Activated CD4-positive, alpha-beta T cell treated with anti-CD3 and anti-CD28 coated beads, Interleukin-2, amount 10 ng/mL, durations not matched to agents 7 days and 5 days (primary cell): ENCODE data around the gene MXI1. TPM values are rescaled to one million over a fixed set of nuclear protein-coding genes. Genes with fewer than 3 reads are reported as not detected.
"Not testable (repeated sequence)": the region's sequence is repeated elsewhere in the genome, so short reads cannot be mapped to it uniquely, and the experiment has no call there.

Experiments
- CTCF ChIA-PET: fragments of 350-600 bp; sonication (Branson Sonifier 250); formaldehyde crosslinking; loops from one replicate; lab custom pipeline; 2021; ENCODE audit warnings: antibody characterized with exemption; lab: Charles Lee
- POLR2A ChIA-PET: fragments of 350-600 bp; sonication (Branson Sonifier 250); formaldehyde crosslinking; loops from one replicate; lab custom pipeline; 2021; ENCODE audit warnings: antibody characterized with exemption; lab: Charles Lee
- DNase-seq: peaks from one replicate; pipeline ENCODE4 v3.0.0-alpha.2; 2020
- H3K27ac Mint-ChIP-seq: one replicate; pipeline ENCODE4 v1.8.0; 2021; ENCODE audit warnings: mild to moderate bottlenecking, moderate library complexity, mixed read lengths
- H3K27me3 Mint-ChIP-seq: one replicate; pipeline ENCODE4 v1.8.0; 2021; ENCODE audit warnings: mixed read lengths
- H3K36me3 Mint-ChIP-seq: one replicate; pipeline ENCODE4 v1.8.0; 2021; ENCODE audit warnings: low read depth, mixed read lengths
- H3K4me1 Mint-ChIP-seq: one replicate; pipeline ENCODE4 v1.8.0; 2021; ENCODE audit warnings: mixed read lengths
- H3K4me3 Mint-ChIP-seq: one replicate; pipeline ENCODE4 v1.8.0; 2021; ENCODE audit warnings: mild to moderate bottlenecking, moderate library complexity, mixed read lengths
- H3K9me3 Mint-ChIP-seq: one replicate; pipeline ENCODE4 v1.8.0; 2021; ENCODE audit warnings: mixed read lengths
- total RNA-seq, 2 experiments: library from RNA; stranded (reverse); gene quantifications; one replicate each; pipeline ENCODE4 v1.2.3, GENCODE V29; 2021

MXI1 gene
- total RNA-seq, 2 experiments from 2014 or later, result 16.2 to 19.8 TPM

DNA sequence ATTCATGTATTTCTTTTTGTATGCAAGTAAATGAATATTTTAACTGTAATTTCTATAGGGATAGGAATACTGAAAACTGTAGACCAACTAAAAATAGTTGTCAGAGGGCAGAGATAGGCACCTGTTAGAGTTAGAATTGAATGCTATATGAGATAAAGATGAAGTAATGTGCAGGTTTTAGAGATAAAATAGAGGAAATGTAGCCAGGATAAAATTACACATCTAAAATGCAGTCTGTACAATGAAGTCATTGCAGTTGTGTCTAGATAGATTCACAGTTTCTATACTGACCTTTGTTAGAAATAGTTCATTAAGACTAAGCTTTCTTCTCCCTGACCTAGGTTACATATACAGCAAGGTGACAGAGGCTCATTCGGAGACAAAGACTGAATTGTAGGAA, 51.1 kb downstream of the MXI1 start:
- Mint-ChIP-seq H3K9me3 (peaks cover 8% of the 10 kb centered on the region), H3K27me3 (peaks cover 16% of the 10 kb centered on the region), H3K4me3 (no peak overlapping the region), H3K36me3 (peaks cover 13% of the 10 kb centered on the region), H3K4me1 (peaks cover 13% of the 10 kb centered on the region), H3K27ac (no peak overlapping the region)
- POLR2A ChIA-PET, result no interaction called here
- DNase-seq, result no peak
- CTCF ChIA-PET, result interaction anchor here (0.6 to 0.8 kb wide), 3 partner anchors 14 to 47 kb away, joined by 3 read pairs; no protein-coding TSS in a partner anchor

DNA sequence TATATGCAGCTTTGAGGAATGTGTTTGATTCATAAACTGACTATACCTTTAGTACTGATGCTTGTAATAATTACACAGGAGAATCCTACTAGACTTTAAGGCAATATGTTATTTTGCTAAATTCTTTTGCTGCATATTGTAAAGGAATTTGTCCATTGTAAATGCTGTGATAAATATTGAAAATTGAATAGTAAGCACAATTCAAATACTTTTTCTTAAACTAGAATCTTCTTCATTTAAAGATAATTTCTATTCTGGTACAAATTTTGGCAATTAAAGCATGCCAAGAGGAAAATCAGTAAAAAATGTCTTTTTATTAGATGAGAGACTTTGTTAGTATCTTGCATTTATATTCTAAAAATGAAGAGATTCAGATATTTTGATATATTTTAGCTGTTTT, 51.9 kb downstream of the MXI1 start:
- H3K36me3 Mint-ChIP-seq, result peaks cover 7% of the 10 kb centered on the region
- H3K27ac Mint-ChIP-seq, result no peak overlapping the region
- DNase-seq, result no peak
- H3K4me3 Mint-ChIP-seq, result no peak overlapping the region
- H3K27me3 Mint-ChIP-seq, result peaks cover 11% of the 10 kb centered on the region
- CTCF ChIA-PET, result interaction anchor here (0.6 to 2.1 kb wide), 2 partner anchors 7 to 15 kb away, joined by 3 to 5 read pairs; no protein-coding TSS in a partner anchor
- H3K9me3 Mint-ChIP-seq, result peaks cover 8% of the 10 kb centered on the region
- peaks cover 8% of the 10 kb centered on the region for H3K4me1 Mint-ChIP-seq
- POLR2A ChIA-PET, result no interaction called here

DNA sequence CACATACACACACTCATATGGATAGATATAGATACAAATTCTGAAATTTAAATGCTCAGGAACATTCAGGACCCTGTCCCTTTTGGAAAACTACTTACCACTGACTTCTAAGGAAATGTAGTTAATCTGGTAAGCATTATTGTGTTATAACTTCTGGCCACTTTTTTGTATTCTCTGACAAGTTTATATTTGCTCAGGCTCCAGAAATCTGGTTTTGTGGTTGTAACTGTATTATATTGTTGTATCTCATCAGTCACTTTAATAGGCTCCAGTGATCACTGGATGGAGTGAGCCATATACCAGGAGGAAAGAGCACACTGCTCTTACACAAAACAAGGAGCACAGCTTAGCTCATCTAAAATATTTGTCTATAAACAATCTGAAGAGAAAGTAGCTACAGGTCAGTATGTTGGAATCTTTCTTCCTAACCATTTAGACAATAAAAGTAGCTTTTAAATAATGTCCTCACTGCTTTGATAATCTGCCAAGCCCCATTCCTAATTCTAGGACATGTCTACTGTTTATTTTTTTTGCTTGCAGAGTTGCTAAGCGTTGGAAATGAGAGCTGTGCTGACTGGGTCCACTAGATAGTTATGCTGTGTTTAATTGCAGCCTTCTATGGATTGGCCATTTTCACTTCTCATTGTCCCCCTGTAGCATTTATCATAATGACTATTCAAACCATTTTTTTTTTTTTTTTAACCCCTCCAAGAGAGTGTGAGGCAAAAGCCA, 53.5 kb downstream of the MXI1 start:
- H3K27ac Mint-ChIP-seq, result no peak overlapping the region
- ChIA-PET CTCF (interaction anchor here (0.7 to 2.1 kb wide), 4 partner anchors 8 to 411 kb away, joined by 3 to 5 read pairs (median 4); no protein-coding TSS in a partner anchor), POLR2A (no interaction called here)
- H3K9me3 Mint-ChIP-seq, result peaks cover under 1% of the 10 kb centered on the region
- H3K4me3 Mint-ChIP-seq, result no peak overlapping the region
- DNase-seq, result no peak
- H3K4me1 Mint-ChIP-seq, result no peaks in the 10 kb centered on the region
- H3K36me3 Mint-ChIP-seq, result no peaks in the 10 kb centered on the region
- H3K27me3 Mint-ChIP-seq, result peaks cover 6% of the 10 kb centered on the region

DNA sequence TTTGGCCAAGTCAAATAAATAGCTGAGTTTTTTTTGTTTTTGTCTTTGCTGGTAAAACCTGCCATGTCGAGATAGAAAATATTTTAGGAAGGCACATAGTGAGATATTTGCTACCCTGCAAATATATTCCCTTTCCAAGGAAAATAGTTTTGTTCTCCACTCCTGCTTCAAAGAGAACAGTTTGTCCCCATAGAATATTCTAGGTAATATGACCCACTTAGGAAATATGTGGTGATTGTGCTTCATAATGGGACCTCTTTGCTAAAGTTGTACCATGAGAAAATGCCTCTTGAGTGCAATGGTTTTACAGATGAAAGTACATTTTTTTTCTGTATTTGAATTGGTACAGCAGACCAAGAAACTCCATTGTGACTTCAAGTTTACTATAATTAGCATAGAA, 55.8 kb downstream of the MXI1 start:
- no peak overlapping the region for H3K27ac Mint-ChIP-seq

DNA sequence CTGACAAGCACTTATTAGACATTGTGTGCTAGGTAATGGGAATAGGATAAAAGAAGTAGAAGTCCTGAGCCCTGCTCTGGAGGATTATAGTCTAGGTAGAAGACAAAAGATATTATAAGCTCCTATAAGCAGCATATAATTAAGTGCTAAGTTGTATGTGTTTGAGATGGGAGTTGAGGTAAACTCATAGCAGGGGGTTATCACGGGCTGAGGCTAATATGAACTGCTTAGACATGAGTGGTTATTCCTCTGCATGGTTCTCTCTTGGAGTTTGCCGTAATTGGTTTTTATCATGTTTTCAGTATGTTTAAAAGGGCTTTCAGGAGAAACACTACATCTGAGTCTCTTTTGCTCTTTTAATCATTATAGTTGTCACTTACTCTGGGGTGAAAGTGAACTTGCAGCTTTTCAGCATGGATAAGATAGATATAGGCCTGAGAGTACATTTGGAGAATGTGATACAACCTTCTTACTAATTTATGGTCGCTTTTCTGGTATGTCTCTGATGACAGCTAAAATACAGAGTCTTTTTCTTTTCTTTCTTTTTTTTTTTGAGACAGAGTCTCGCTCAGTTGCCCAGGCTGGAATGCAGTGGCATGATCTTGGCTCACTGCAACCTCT, 58.3 kb downstream of the MXI1 start:
- ChIA-PET CTCF (interaction anchor here (1.7 kb wide), 1 partner anchor 31 kb away, joined by 3 read pairs; no protein-coding TSS in a partner anchor), POLR2A (no interaction called here)
- Mint-ChIP-seq H3K27me3 (peaks cover 8% of the 10 kb centered on the region), H3K36me3 (no peaks in the 10 kb centered on the region), H3K9me3 (no peaks in the 10 kb centered on the region), H3K4me3 (no peak overlapping the region), H3K4me1 (peaks cover 14% of the 10 kb centered on the region), H3K27ac (no peak overlapping the region)
- DNase-seq, result no peak

More for the DNA sequence above, 55.8 kb downstream of the MXI1 start:
- ChIA-PET POLR2A (no interaction called here), CTCF (interaction anchor here (0.8 to 1.4 kb wide), 2 partner anchors 9 to 16 kb away, joined by 3 read pairs; no protein-coding TSS in a partner anchor)
- no peaks in the 10 kb centered on the region for H3K4me1 Mint-ChIP-seq
- H3K27me3 Mint-ChIP-seq, result peaks cover 12% of the 10 kb centered on the region
- no peaks in the 10 kb centered on the region for H3K9me3 Mint-ChIP-seq
- no peaks in the 10 kb centered on the region for H3K36me3 Mint-ChIP-seq
- H3K4me3 Mint-ChIP-seq, result no peak overlapping the region
- DNase-seq, result no peak

DNA sequence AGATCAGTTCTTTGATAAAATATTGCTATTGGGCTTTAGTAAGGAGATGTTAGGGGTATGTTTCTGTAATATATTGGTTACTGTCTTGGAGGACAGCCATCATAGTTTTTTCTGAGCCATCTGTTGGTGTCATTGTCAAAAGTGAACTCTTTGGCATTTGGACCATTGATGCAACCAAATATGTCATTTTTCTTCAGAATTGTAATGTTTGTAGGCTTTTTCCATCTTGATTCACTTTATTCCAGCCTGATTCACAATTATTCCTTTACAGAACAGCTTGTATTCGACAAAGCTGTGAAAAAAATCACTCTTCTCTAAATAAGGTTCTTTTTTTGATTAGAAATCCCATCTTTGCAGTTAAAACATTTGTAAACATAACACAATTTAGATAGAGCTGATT, 59.9 kb downstream of the MXI1 start:
- no peak for DNase-seq
- H3K27me3 Mint-ChIP-seq, result peaks cover 8% of the 10 kb centered on the region
- no peaks in the 10 kb centered on the region for H3K9me3 Mint-ChIP-seq
- H3K4me1 Mint-ChIP-seq, result peaks cover 14% of the 10 kb centered on the region
- POLR2A ChIA-PET, result no interaction called here
- H3K36me3 Mint-ChIP-seq, result no peaks in the 10 kb centered on the region
- H3K4me3 Mint-ChIP-seq, result no peak overlapping the region
- no peak overlapping the region for H3K27ac Mint-ChIP-seq
- CTCF ChIA-PET, result interaction anchor here (0.9 kb wide), 1 partner anchor 10 kb away, joined by 3 read pairs; no protein-coding TSS in a partner anchor

DNA sequence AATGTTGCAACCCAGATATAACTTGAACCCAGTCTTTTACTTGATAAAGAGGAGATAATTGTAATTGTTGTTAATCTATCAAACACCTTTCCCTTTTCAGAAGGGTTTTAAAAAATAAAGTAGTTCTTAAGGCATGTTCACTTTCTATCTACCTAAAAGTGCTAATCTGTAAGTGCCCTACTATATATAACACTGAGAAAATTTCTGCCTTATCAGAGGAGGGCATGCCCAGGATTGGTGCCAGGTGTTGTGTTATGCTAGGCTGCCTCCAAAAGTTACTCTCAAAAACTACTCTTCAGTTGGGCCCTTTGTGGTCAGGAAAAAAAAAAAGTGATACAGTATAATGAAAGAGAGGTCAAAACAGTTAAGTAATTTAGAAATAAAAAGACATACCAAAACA, 61.0 kb downstream of the MXI1 start:
- H3K9me3 Mint-ChIP-seq, result no peaks in the 10 kb centered on the region
- POLR2A ChIA-PET, result no interaction called here
- H3K27me3 Mint-ChIP-seq, result peaks cover 8% of the 10 kb centered on the region
- no peaks in the 10 kb centered on the region for H3K36me3 Mint-ChIP-seq
- H3K4me1 Mint-ChIP-seq, result peaks cover 17% of the 10 kb centered on the region
- H3K27ac Mint-ChIP-seq, result no peak overlapping the region
- no peak for DNase-seq
- CTCF ChIA-PET, result interaction anchor here (0.6 kb wide), 1 partner anchor 130 kb away, joined by 4 read pairs; no protein-coding TSS in a partner anchor
- H3K4me3 Mint-ChIP-seq, result no peak overlapping the region

DNA sequence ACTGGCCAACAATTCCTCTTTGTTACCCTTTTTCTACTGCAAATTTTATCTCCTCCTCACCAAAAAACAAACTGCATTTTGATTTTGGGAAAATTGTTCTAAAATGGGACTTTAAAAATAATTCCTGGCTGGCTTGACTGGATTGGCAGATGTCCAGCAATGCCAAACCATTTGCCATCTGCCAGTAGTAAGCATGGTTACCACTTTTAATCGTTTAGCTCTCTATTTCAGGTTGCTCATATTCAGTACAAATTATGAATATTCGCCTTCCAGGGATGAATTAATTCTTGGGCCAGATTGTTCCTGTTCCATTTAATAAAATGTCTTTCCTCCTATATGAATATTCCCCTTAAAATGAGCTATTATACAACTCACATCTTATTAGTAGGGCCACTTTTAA, 61.6 kb downstream of the MXI1 start:
- Mint-ChIP-seq H3K4me3 (peak overlapping the region; percentile 65), H3K27me3 (peaks cover 8% of the 10 kb centered on the region), H3K36me3 (no peaks in the 10 kb centered on the region), H3K4me1 (peaks cover 22% of the 10 kb centered on the region), H3K27ac (peak overlapping the region; percentile 86), H3K9me3 (no peaks in the 10 kb centered on the region)
- CTCF ChIA-PET, result interaction anchor here (0.7 to 1.5 kb wide), 5 partner anchors 8 to 58 kb away, joined by 3 to 4 read pairs (median 3); partner anchors contain the start of gene SMNDC1
- POLR2A ChIA-PET, result no interaction called here
- DNase-seq, result no peak

DNA sequence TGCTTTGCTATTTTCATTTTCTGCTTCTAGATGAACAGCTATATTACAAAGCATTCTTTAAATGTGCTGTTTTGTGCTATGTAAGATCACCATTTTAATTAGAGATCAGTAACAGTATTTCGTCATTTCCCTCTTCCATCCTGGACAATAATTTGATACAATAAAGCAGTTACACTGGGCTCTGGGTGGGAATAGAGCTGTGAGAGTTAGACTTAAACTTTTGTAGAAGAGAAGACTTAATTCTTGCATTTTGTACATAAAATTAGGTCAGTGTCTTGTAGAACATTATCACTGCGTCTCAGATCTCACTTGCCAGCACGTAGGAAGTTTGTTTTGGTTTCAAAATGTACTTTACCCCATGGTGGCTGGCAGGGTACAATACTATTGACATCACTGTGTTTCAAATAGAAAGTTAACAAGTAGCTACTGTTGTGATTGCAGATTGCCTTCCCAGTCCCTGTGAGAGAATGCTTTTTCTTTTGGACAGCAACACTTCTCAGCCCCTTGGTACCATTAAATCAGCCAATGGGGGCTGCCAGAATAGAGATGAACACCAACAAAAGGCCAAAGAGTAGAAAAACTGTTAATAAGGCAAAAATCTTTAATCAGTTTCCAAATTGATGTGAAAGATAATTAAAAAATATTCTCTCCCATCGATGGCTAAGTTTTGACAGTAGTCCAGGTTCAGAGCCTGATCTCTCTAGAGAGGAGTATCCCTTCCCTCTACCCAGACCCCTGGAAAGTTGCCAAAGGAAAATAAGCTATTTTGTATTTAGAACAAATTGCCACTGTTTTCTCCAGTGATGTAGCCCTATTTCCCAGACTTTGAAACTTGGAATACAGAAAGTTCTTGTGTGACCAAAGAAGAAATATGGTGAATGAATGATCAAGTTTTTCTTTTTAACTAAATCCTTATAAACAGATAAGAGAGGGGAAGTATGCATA, 62.2 kb downstream of the MXI1 start:
- Mint-ChIP-seq H3K36me3 (no peaks in the 10 kb centered on the region), H3K27ac (peak overlapping the region; percentile 86), H3K9me3 (no peaks in the 10 kb centered on the region), H3K4me3 (peak overlapping the region; percentile 65), H3K4me1 (peaks cover 24% of the 10 kb centered on the region), H3K27me3 (peaks cover 8% of the 10 kb centered on the region)
- DNase-seq, result peak; percentile 35
- ChIA-PET POLR2A (interaction anchor here (0.7 kb wide), 1 partner anchor 58 kb away, joined by 3 read pairs; no protein-coding TSS in a partner anchor), CTCF (interaction anchor here (0.6 to 1.5 kb wide), 9 partner anchors 9 to 403 kb away, joined by 3 to 4 read pairs (median 3); partner anchors contain the start of gene SMNDC1)

DNA sequence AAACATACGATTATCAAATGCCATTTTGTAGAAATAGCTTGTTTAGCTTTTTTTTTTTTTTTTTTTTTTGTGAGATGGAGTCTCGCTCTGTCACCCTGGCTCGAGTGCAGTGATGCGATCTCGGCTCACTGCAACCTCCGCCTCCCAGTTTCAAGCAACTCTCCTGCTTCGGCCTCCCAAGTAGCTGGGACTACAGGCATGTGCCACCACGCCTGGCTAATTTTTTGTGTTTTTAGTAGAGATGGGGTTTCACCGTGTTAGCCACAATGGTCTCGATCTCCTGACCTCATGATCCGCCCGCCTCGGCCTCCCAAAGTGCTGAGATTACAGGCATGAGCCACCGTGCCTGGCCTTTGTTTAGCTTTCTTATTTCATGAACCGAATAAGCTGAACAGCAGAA, 65.6 kb downstream of the MXI1 start:
- Mint-ChIP-seq H3K4me1 (peaks cover 28% of the 10 kb centered on the region), H3K27me3 (peaks cover 16% of the 10 kb centered on the region)
- H3K27ac Mint-ChIP-seq, POLR2A ChIA-PET, H3K9me3 Mint-ChIP-seq, H3K36me3 Mint-ChIP-seq, H3K4me3 Mint-ChIP-seq, DNase-seq: not testable (repeated sequence)
- CTCF ChIA-PET, result interaction anchor here (0.6 to 1.3 kb wide), 3 partner anchors 10 to 135 kb away, joined by 3 read pairs; no protein-coding TSS in a partner anchor

DNA sequence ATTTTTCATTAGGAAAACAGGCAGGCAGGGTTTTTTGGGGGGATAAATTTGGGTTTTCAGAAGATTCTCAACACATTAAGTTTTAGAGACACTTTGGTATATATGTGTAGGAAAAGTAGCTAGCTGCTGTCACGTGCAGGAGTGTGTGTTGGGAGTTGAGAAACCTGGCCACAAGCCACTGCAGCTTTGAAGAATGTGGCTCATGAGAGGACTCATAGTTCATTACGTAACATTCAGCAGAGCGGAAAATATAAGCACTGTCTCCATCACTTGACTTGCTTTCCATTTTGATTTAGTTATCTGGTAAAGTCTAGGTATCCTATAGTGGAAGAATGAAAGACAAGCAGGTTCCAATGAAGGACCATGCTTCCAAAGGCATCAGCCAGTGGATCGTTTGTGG, 66.1 kb downstream of the MXI1 start:
- Mint-ChIP-seq H3K4me3 (no peak overlapping the region), H3K27ac (no peak overlapping the region), H3K9me3 (no peaks in the 10 kb centered on the region), H3K27me3 (peaks cover 17% of the 10 kb centered on the region), H3K36me3 (no peaks in the 10 kb centered on the region), H3K4me1 (peaks cover 29% of the 10 kb centered on the region)
- peak; percentile 38 for DNase-seq
- ChIA-PET CTCF (interaction anchor here (0.6 to 1.3 kb wide), 3 partner anchors 10 to 136 kb away, joined by 3 read pairs; no protein-coding TSS in a partner anchor), POLR2A (no interaction called here)

DNA sequence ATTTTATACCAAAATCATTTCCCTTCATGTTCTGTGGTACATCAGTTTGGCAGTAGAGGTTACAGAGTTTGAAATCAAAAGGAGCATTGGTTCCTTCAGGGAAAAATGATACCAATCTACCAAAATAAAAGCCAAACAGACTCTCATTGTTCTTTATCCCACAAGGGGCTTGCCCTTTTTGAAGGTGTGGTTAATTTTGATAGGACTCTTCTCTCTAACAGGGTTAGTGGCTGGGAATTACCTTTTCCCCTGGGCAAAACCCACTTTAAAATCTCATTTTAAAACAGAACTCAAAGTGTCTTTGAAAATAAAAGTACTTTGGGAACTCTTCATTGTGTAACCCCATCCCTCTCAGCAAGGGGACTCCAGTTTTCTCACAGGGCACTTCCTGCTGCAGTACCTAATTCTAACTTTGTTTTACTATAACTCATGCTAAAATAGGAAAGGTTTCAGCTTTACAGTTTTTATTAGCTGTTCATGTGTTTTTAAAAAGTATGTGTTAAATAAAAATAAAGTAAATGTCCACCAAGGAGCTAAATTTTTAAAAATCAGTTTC, 66.7 kb downstream of the MXI1 start:
- DNase-seq, result no peak
- H3K27me3 Mint-ChIP-seq, result peaks cover 17% of the 10 kb centered on the region
- H3K4me3 Mint-ChIP-seq, result no peak overlapping the region
- peaks cover 26% of the 10 kb centered on the region for H3K4me1 Mint-ChIP-seq
- H3K36me3 Mint-ChIP-seq, result no peaks in the 10 kb centered on the region
- POLR2A ChIA-PET, result no interaction called here
- CTCF ChIA-PET, result interaction anchor here (0.5 to 1.5 kb wide), 3 partner anchors 19 to 339 kb away, joined by 3 to 5 read pairs (median 4); no protein-coding TSS in a partner anchor
- H3K9me3 Mint-ChIP-seq, result no peaks in the 10 kb centered on the region
- no peak overlapping the region for H3K27ac Mint-ChIP-seq
